Measurements from ENCODE around the gene CEPT1. TPM values are rescaled to one million over a fixed set of nuclear protein-coding genes. Genes with fewer than 3 reads are reported as not detected.

The CEPT1 gene
- total RNA-seq, 1 donor from 2014 or later: 31.3 TPM

- DNase-seq (ENCODE audit: extremely low read depth, low read depth, low spot score): no peak
These were observed 6.1 kb downstream of the CEPT1 start for GRCh38 chr1:111145963-111146768.

- DNase-seq (ENCODE audit: extremely low read depth, low read depth, low spot score): no peak
These were observed 7.9 kb downstream of the CEPT1 start for GRCh38 chr1:111147948-111148347.

- no peak for DNase-seq (ENCODE audit: extremely low read depth, low read depth, low spot score)
These were observed 8.4 kb downstream of the CEPT1 start for GRCh38 chr1:111148376-111148881.

- DNase-seq (ENCODE audit: extremely low read depth, low read depth, low spot score): no peak
These were observed 11.8 kb downstream of the CEPT1 start for GRCh38 chr1:111151838-111152237.

GRCh38 chr1:111154021-111154999 is 14.3 kb downstream of the CEPT1 start:
- no peak for DNase-seq (ENCODE audit: extremely low read depth, low read depth, low spot score)

GRCh38 chr1:111157431-111157830 is 17.4 kb downstream of the CEPT1 start:
- no peak for DNase-seq (ENCODE audit: extremely low read depth, low read depth, low spot score)

GRCh38 chr1:111161843-111162487 is 21.9 kb downstream of the CEPT1 start:
- DNase-seq (ENCODE audit: extremely low read depth, low read depth, low spot score): no peak

GRCh38 chr1:111162488-111162880 is 22.5 kb downstream of the CEPT1 start:
- no peak for DNase-seq (ENCODE audit: extremely low read depth, low read depth, low spot score)

GRCh38 chr1:111163363-111163762 is 23.3 kb downstream of the CEPT1 start:
- no peak for DNase-seq (ENCODE audit: extremely low read depth, low read depth, low spot score)

GRCh38 chr1:111164151-111164550 is 24.1 kb downstream of the CEPT1 start:
- no peak for DNase-seq (ENCODE audit: extremely low read depth, low read depth, low spot score)

- DNase-seq (ENCODE audit: extremely low read depth, low read depth, low spot score): no peak
These were observed 32.4 kb downstream of the CEPT1 start for GRCh38 chr1:111172463-111172862.

GRCh38 chr1:111174070-111174469 is 34.0 kb downstream of the CEPT1 start:
- DNase-seq (ENCODE audit: extremely low read depth, low read depth, low spot score): no peak

- no peak for DNase-seq (ENCODE audit: extremely low read depth, low read depth, low spot score)
These were observed 35.3 kb downstream of the CEPT1 start for GRCh38 chr1:111175349-111175748.

GRCh38 chr1:111176678-111177077 is 36.7 kb downstream of the CEPT1 start:
- DNase-seq (ENCODE audit: extremely low read depth, low read depth, low spot score): no peak

GRCh38 chr1:111179968-111180533 is 40.0 kb downstream of the CEPT1 start:
- DNase-seq (ENCODE audit: extremely low read depth, low read depth, low spot score): no peak

GRCh38 chr1:111182052-111182451 is 42.0 kb downstream of the CEPT1 start:
- no peak for DNase-seq (ENCODE audit: extremely low read depth, low read depth, low spot score)

- DNase-seq (ENCODE audit: extremely low read depth, low read depth, low spot score): no peak
These were observed 43.5 kb downstream of the CEPT1 start for GRCh38 chr1:111183308-111184069.

GRCh38 chr1:111184663-111185062 is 44.6 kb downstream of the CEPT1 start:
- DNase-seq (ENCODE audit: extremely low read depth, low read depth, low spot score): no peak

- DNase-seq (ENCODE audit: extremely low read depth, low read depth, low spot score): no peak
These were observed 51.0 kb downstream of the CEPT1 start for GRCh38 chr1:111190931-111191451.

- no peak for DNase-seq (ENCODE audit: extremely low read depth, low read depth, low spot score)
These were observed 51.5 kb downstream of the CEPT1 start for GRCh38 chr1:111191496-111191895.

Measured in glomerular endothelial cell (primary cell).